GM12873 (cell line): ENCODE measurements around the gene CYB5R2.

Source experiments
- TF ChIP-seq, protein P1 (sequence below): IDR thresholded peaks from 2 replicates; pipeline ENCODE4 v1.5.1; 2012; ENCODE audit warnings: low read depth, mild to moderate bottlenecking, moderate library complexity, low read length, control low read depth; ENCODE audit not compliant: insufficient read depth; ENCODE audit errors: missing control alignments

Gene CYB5R2

DNA sequence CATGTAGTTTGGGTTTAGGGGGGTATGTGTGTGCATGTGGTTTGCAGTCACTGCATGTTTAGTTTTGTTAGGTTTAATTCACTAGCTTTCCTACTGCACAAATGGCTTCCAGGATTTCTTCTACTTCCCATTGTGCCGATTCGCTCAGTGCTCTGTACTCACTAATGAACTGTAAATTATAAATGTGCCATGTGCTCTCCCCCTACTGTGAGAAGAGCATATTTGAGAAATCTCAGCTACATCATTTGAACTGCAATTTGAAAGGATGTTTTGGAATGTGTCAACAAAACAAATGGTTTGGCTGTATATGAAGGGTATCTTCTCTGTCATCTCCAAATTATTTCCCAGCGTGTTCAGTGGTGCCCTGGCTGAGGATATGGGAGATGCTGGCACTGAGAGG lies 28.1 kb downstream of the CYB5R2 start:
- TF ChIP-seq, protein P1, sequence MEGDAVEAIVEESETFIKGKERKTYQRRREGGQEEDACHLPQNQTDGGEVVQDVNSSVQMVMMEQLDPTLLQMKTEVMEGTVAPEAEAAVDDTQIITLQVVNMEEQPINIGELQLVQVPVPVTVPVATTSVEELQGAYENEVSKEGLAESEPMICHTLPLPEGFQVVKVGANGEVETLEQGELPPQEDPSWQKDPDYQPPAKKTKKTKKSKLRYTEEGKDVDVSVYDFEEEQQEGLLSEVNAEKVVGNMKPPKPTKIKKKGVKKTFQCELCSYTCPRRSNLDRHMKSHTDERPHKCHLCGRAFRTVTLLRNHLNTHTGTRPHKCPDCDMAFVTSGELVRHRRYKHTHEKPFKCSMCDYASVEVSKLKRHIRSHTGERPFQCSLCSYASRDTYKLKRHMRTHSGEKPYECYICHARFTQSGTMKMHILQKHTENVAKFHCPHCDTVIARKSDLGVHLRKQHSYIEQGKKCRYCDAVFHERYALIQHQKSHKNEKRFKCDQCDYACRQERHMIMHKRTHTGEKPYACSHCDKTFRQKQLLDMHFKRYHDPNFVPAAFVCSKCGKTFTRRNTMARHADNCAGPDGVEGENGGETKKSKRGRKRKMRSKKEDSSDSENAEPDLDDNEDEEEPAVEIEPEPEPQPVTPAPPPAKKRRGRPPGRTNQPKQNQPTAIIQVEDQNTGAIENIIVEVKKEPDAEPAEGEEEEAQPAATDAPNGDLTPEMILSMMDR = no peak

DNA sequence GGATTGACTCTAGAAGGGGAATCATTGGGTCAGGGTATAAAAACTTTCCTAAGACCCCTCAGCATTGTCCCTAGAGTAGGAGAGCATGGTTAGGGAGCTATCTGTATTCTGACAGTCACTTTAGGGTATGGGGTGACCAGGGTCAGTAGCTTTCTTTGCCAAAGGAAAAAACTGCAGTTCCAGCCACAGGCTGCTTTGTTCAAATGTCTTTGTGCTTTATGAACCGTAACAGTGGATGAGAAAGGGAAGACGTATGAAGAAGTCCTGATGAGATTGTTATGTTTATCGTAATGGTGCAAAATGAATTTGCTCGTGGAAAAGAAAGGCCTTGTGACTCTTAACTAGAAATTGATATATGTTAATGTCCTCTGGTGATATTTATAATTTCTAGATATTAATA lies 30.0 kb downstream of the CYB5R2 start:
- TF ChIP-seq, protein P1 = no peak

DNA sequence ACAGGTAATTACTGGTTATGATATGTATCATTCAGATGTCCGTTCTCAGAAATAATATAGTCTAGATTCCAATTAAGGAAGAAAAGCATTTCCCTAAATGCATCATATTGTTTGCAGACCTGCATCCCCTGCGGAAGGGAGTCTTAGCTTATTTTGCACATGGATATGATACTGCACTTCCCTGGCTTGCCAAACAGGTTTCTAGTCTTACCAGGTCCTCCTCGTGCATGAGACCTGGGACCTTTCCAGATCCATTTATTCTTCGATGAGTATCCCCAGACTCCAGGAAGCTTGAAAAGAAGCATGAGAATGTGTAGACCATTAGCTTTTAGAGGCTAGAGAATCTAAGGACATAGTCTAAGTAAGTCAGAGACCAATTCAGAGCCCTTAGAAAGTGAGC lies 30.6 kb downstream of the CYB5R2 start:
- TF ChIP-seq, protein P1 = no peak

DNA sequence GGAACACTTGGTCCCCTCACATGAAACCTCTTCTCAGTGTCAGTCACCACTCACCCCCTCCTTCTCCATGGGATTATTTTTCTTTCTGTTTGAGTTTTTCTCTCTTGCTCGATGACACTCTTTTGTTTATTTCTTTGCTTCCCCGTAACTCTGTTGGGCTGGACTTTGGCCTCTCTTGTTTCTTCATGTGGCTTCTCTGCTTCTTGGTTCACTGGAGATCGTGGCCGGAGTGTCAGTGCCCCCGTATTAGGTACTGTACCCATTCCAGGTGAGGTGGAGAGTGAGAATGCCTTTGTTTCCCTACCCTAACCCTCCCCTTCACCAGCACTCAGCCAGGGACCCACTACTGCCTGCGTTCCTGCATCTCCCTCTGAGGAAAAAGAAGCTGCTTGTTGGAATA lies 32.5 kb downstream of the CYB5R2 start:
- TF ChIP-seq, protein P1 = no peak

DNA sequence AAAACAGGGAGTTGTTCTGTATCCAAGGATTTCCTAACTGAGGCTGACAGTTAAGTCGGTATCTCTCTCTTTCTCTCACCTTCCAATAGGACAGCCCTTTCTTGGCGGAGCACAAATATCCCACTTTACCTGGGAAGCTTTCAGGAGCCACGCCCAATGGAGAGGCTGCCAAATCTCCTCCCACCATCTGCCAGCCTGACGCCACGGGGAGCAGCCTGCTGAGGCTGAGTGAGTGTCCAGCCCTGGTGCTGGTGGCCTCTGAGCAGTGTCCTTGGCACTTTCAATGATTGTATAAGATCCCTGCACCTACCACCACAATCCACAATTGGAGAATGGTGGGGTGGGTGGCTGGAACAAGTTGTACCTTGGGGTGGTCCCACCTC lies 33.7 kb downstream of the CYB5R2 start:
- TF ChIP-seq, protein P1 = no peak

DNA sequence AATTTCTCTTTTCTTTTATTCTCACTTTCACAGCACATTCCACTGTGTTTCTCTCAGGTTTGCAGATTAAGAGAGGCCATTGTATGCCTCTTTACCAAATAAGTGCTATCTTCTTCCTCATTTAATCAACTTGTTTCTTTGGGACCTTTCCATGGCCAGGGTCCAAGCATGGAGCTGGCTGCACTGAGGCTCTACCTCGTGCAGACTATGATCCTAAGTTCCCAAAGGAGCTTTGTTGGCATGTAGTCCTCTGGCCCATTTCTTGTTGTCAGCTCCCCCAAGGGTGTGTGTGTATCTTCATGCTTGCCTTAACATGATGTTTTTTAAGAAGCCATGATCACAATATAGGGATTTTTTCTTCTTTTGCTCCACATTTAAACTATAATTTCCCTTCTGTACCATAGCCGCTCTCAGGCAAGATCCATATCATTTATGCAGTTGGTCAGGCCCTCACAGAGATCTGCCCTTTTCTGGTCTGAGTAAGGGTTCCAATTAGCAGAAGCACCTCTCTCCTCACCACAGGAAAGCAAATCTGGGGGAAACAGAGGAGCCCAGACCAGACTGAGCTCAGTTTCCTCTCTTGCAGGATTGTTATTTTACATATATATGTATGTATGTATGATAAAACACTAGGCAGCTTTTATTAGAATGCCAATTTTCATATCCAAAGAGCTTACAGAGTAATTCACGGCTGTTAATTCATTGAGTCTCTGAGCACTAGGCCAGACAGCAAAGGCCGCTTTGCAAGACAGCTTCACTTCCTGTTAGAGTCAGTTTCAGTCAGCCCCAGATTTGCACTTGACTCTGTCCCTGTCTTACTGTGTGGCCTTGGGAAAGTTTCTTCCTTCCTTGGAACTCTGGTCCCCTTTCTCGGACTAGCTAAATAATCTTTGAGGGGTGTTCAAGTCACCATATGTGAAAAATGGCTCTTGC lies 34.3 kb downstream of the CYB5R2 start:
- TF ChIP-seq, protein P1 = no peak

DNA sequence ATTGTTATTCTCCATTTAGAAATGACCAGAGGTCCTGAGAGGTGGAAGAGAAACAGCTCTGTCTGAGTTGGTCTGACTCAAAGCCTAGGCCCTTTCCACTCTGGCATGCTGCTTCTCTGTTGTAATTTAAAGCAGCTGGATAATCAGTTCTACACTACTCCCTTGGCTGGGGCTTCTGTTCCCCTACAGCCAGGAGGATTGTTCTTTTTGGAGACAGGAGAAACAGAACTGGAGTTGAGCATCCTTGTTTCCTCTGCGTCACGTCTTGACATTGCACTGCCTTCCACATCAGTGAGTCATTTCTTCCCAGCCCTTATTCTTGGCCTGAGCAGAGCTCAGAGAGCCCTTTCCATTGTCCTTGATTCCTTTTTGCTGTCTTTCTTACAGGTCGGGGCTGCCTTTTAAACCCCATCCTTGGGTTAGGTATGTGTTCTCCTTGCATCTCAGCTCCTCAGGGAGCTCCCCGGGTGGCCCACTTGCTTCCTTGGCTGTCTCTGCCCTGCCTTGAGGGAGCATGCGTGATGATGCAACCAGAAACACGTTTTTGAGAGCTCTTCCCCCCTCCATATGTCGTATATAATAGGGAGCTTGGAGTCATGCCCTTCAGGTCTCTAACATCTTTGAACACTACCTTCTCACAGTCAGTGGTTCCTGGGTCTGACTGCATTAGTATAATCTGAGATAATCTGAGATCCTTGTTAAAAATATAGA lies 35.7 kb downstream of the CYB5R2 start:
- TF ChIP-seq, protein P1 = no peak
